GM12875 (cell line): ENCODE measurements around the gene RPL9.

Source experiments
- H3K4me3 ChIP-seq: one replicate; pipeline ENCODE4 v1.5.1; 2011; ENCODE audit warnings: low read depth, low read length, control low read depth
- TF ChIP-seq, protein P1 (sequence below): IDR thresholded peaks from 2 replicates; pipeline ENCODE4 v1.5.1; 2011; ENCODE audit warnings: low read depth, mild to moderate bottlenecking, control low read depth, inconsistent platforms, low read length, moderate library complexity, borderline replicate concordance; ENCODE audit not compliant: insufficient read depth

The RPL9 gene

DNA sequence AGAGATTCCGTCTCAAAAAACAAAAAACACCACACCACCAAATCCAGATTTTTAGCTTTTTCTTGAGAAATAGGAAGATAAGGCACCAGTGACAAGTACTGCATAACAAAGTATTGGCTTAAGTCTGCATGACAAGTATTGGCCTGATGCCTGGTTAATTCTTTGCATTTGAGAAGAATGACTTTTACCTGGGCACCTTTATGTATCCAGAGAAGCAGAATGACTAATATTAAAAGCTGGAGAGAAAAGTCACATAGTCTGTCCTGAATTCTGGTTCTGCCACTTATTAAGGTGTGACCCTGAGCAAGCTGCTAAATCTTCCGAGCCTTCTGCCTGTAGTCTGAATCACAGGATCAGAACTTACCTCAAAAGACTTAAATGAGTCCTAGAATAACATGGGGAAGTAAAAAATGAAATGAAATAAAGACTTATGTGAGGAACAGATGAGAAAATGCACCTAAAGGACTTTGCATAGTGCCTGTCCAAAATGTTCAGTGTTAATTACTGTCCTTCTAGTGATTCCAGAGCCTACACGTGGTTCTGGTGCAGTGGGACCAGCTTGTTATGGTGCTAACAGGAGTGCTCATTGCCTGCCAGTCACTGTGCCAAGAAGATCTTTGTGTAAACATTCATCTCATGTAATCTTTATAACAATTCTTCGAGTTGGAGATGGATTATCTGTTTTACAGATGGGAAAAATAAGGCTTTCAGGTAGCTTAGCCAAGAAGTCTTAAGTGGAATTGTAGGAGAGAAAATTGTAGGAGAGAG, 36.9 kb upstream of the RPL9 start:
- TF ChIP-seq, protein P1, sequence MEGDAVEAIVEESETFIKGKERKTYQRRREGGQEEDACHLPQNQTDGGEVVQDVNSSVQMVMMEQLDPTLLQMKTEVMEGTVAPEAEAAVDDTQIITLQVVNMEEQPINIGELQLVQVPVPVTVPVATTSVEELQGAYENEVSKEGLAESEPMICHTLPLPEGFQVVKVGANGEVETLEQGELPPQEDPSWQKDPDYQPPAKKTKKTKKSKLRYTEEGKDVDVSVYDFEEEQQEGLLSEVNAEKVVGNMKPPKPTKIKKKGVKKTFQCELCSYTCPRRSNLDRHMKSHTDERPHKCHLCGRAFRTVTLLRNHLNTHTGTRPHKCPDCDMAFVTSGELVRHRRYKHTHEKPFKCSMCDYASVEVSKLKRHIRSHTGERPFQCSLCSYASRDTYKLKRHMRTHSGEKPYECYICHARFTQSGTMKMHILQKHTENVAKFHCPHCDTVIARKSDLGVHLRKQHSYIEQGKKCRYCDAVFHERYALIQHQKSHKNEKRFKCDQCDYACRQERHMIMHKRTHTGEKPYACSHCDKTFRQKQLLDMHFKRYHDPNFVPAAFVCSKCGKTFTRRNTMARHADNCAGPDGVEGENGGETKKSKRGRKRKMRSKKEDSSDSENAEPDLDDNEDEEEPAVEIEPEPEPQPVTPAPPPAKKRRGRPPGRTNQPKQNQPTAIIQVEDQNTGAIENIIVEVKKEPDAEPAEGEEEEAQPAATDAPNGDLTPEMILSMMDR = no peak

DNA sequence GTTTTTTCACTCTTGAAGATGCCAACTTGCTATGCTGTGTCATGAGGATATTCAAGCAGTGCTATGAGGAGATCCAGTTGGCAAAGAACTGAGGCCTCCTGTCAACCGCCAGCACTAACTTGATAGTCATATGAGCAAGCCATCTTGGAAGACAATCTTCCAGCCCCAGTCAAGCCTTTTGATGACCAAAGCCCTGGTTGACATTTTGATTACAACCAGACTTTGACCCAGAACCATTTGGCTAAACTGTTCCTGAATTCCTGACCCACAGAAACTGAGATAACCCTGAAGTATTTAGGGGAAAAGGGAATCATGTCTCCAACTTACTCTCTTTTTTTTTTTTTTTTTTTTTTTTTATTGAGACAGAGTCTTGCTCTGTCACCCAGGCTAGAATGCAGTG, 35.6 kb upstream of the RPL9 start:
- no peak overlapping the region for H3K4me3 ChIP-seq
- TF ChIP-seq, protein P1 = no peak

More for the DNA sequence above, 36.9 kb upstream of the RPL9 start:
- no peak overlapping the region for H3K4me3 ChIP-seq

DNA sequence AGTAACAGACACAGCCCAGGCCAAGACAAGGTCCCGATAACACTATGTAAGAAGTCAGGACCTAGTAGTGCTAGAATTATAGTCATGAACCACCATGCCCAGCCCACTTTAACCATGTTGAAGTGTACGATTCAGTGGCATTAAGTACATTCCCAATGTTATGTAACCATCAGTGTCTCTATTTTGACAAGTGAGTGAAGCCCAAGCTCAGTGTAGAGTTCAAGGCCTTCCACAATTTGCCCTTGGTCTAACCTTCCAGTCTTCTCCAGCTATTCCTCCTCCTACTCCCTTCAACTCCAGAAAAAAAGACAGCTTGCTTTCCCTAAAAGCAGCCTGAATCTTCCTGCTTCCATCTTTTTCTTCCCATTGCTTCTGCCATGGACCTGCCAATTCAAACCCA, 31.6 kb upstream of the RPL9 start:
- TF ChIP-seq, protein P1 = no peak
- no peak overlapping the region for H3K4me3 ChIP-seq

DNA sequence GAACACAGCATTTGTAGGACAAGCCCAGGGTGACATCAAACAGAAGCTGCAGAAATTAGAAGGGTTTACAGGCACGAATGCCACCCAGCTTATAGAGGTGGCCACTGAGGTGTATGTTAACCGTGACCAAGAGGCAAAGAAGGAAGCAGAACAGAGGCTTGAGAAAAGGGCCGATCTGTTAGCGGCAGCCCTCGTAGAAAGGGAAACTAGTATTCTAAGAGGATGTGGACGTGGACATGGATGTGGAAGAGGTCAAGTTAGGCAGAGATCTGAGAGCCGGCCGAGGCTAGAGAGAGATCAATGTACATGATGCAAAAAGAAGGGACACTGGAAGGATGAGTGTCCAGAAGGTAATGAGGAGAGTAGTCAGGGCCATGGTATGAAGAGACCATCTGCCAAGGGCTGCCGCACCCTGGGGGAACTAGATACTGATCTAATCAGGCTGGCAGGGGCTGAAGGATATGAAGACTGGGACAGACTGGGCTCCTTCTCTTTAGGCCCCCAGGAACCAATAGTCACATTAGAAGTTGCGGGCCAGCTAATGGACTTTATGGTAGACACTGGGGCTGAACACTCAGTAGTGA, 27.6 kb upstream of the RPL9 start:
- TF ChIP-seq, protein P1 = no peak
- H3K4me3 ChIP-seq = no peak overlapping the region

DNA sequence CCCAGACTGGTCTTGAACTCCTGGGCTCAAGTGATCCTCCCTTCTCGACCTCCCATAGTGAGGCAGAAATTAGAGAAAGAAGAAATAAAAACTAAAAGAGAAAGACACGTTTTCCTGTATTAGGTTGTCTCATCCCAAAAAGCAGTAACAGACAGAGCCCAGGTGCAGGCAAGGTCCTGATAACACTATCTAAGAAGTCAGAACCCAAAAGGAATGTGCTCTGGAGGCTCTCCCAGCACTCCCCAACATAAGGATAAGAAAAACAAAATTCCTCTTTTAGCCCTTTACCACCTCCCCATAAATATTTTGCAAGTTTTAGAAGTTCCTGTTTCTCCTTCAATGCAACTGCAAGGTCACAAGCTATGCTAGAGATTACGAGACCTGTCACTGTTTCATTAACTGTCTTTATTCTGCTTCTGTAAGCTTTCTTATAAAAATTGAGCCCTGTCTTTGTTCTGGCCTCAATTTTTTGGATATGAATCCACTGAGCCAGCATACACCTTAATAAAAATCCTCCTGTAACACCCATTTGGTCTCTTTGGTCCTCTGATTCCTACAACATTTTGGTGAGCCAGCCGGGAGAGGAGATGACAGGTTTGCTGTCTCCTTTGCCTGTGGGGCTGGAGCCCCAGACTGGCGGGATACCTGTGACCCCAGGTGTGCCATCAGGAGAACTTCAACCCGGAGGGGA, 26.0 kb upstream of the RPL9 start:
- no peak overlapping the region for H3K4me3 ChIP-seq
- TF ChIP-seq, protein P1 = no peak

DNA sequence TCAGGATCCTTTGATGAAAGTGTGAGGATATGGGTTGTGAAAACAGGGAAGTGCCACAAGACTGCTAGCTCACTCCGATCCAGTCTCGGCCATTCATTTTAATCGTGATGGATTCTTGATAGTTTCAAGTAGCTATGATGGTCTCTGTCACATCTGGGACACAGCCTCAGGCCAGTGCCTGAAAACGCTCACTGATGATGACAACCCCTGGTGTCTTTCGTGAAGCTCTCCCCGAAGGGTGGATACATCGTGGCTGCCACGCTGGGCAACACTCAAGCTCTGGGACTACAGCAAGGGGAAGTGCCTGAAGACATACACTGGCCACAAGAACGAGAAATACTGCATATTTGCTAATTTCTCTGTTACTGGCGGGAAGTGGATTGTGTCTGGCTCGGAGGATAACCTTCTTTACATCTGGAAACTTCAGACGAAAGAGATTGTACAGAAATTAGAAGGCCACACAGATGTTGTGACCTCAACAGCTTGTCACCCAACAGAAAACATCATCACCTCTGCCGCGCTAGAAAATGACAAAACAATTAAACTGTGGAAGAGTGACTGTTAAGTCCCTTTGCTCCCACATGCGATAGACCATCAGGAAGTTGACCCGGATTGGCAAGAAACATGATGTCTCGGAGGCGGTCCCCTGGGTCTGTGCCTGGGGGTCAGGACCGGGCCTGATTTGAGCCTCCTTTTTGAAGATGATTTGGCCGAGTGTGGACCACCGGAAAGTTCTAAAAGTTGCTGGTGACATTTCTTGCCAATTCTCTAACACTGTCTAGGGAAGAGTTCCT, 22.4 kb upstream of the RPL9 start:
- TF ChIP-seq, protein P1 = no peak
- H3K4me3 ChIP-seq = no peak overlapping the region
